HG03175 (cell line): Measurements from ENCODE around the gene ADCY6.

Experiments used
- ATAC-seq: cut with Tn5 transposase; IDR thresholded peaks from one replicate; pipeline ENCODE4 v1.9.1; 2021; ENCODE audit warnings: mild to moderate bottlenecking, moderate library complexity; ENCODE audit not compliant: unreplicated experiment

ADCY6 gene

GRCh38 chr12:48816143-48816854 is 27.4 kb upstream of the ADCY6 start:
- no peak for ATAC-seq

GRCh38 chr12:48815126-48816110 is 26.5 kb upstream of the ADCY6 start:
- ATAC-seq: peak; percentile 36

- ATAC-seq: peak; percentile 79
Measured at GRCh38 chr12:48814262-48815125, 25.6 kb upstream of the ADCY6 start.

- no peak for ATAC-seq
Measured at GRCh38 chr12:48813465-48814261, 24.8 kb upstream of the ADCY6 start.

GRCh38 chr12:48812389-48812788 is 23.5 kb upstream of the ADCY6 start:
- no peak for ATAC-seq

- ATAC-seq: no peak
Measured at GRCh38 chr12:48811437-48812090, 22.7 kb upstream of the ADCY6 start.

- no peak for ATAC-seq
Measured at GRCh38 chr12:48810903-48811431, 22.1 kb upstream of the ADCY6 start.

GRCh38 chr12:48807981-48808380 is 19.1 kb upstream of the ADCY6 start:
- ATAC-seq: no peak

- ATAC-seq: no peak
Measured at GRCh38 chr12:48803675-48804074, 14.8 kb upstream of the ADCY6 start.

GRCh38 chr12:48800971-48801370 is 12.1 kb upstream of the ADCY6 start:
- no peak for ATAC-seq

GRCh38 chr12:48800457-48800856 is 11.6 kb upstream of the ADCY6 start:
- ATAC-seq: no peak

GRCh38 chr12:48796976-48797375 is 8.1 kb upstream of the ADCY6 start:
- no peak for ATAC-seq

GRCh38 chr12:48795550-48796455 is 6.9 kb upstream of the ADCY6 start:
- peak; percentile 50 for ATAC-seq

GRCh38 chr12:48794870-48795269 is 6.0 kb upstream of the ADCY6 start:
- no peak for ATAC-seq

GRCh38 chr12:48793696-48794095 is 4.8 kb upstream of the ADCY6 start:
- no peak for ATAC-seq

GRCh38 chr12:48789858-48790326 is 1.0 kb upstream of the ADCY6 start:
- no peak for ATAC-seq

- ATAC-seq: no peak
Measured at GRCh38 chr12:48788524-48788853, 400 bp downstream of the ADCY6 start.

GRCh38 chr12:48787791-48788523 is 932 bp downstream of the ADCY6 start:
- ATAC-seq: no peak
